NCI-H345 treated with DMSO at 0.1 percent for 48 hours (cell line): ENCODE data around the gene LRRFIP1.
A peak's percentile ranks its signal among the peaks of the same experiment; 100 is the strongest.
"Not testable (repeated sequence)": the region's sequence is repeated elsewhere in the genome, so short reads cannot be mapped to it uniquely, and the experiment has no call there.

Experiments
- DNase-seq: peaks from one replicate; lab custom pipeline; 2025; ENCODE audit not compliant: unreplicated experiment; lab: John Stamatoyannopoulos, UW

The LRRFIP1 gene

GRCh38 chr2:237743024-237743423 is 115.6 kb downstream of the LRRFIP1 start:
- no peak for DNase-seq

- DNase-seq = no peak
Measured at GRCh38 chr2:237743561-237744269, 116.3 kb downstream of the LRRFIP1 start.

DNA sequence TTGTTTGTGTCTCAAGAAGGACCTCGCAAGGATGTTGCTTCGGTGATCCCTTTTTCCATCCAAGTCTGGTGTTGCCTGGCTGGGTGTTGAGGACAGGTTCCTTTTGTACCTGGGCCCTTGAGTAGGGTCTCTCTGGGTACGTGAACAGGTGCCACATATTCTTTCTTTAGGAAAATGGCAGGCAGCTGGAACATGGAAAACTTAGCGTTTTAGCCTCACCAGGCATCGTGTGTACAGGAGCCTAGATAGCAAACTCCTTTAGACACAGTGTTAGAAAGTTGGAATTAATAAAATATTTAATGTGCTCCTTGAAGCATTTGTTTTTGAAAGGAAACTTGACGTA is 116.9 kb downstream of the LRRFIP1 start:
- no peak for DNase-seq

DNA sequence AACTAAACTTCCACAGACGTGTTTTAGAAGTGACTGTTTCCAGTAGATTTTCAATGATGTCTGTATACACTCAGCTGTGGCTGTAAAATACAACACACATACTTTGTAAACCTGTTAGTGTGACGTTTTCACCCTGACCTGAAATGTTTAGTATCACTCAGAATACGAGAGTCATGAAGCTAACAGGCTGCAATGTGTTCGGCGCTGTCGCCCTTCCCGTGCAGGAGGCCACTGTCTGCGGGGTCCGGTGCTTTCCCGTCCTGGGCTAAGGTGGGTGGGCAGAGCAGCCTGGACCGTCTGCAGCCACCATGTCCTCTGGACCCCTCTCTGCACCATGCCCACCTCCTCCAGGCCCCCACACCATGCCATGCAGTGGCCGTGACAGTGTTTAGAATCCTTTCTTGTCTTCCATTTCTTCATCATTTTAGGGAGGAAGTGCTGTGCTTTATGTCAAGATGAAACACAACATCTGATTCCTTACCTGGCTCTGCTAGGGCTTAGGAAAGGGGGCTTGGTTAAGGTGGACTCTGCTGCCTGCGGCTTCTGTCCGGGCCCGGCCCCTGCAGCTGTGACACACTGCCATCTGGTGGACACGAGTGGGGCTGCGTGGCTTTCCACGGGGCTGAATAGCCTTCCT is 117.3 kb downstream of the LRRFIP1 start:
- DNase-seq = peak; percentile 31

DNA sequence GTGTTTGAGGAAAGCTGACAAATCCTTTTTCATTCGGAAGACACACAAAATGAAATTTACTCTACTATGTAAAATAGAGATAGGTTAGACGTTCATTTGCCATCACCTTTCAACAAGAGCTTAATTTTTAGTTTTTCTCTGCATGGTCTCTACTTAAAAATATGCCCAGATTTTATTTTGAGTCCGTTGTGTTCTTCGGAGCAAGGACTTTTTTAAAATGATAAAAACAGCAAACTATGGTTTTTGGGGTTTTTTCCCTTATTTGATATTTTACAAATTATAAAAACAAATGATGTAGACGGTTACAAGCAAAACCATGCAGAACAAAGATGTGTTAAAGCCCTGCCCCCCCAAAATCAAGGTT is 117.8 kb downstream of the LRRFIP1 start:
- DNase-seq = no peak

DNA sequence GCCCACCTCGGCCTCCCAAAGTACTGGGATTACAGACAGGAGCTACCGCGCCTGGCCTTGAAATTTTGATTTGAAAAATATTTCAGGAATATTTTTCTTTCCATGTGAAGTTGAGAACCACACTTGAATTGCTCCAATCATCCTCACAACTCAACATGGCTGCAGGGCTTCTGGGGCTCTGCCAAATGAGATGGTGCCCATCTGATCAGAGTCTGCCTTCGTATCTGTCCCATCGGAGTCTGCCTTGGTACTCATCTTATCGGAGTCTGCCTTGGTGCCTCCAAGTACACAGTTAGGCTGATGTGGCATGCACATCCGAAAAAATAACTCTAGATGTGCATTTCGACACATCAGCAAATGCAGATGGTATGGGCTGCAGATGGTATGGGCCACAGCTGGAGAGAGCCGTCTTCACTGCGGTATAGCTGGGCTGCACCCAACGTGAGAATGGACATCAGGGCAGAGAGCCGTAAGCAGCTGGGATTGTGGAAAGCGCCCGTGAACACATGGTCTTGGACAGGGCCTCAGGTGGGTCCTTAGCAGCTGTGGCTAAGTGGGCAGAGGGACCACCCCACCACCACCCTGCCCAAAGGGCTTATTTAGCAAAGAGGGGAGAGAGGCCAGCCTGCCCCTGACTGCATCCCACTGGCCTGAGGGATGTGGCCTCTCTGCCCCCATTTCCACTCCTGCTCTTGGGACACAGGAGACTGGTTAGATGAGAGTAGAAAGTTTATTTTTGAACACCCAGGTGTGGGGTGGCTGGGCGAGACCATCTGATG is 119.1 kb downstream of the LRRFIP1 start:
- no peak for DNase-seq

DNA sequence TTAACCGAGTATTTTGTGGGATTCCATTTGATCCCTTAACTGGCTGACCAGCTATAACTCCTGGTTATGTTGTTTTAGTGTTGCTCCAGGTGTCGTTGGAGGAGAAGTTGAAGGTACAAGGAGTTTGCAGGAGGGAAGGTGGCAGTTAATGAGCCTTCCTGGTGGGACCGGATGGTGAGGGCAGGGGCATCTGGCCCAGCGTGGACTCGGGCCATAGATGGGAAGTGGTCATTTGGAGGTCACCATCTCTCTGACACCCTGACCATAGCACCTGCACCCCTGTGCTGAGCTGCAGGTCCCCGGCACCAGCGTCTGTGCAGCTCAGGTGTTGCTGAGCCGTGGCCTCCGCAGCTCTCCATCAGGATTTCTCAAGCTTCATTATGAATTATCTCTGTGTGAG is 119.8 kb downstream of the LRRFIP1 start:
- no peak for DNase-seq

- no peak for DNase-seq
Measured at GRCh38 chr2:237749002-237749401, 121.6 kb downstream of the LRRFIP1 start.

DNA sequence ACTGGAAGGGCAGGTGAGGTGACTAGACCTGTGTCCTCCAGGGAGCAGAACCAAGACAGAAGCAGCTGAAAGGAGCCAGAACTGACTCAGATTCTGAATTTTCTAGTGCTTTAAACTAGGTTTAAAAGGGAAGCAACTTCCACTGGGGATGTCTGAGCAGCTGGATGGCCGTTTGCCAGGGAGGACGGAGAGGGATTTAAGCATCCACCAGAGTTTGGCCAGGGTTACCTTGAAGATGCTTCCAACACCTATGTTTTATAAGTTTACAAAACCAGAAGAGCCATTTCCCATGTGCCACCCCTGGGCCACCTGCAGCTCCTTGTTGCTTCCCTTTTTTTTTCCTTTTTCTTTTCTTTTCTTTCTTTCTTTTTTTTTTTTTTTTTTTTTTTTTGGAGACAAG is 122.6 kb downstream of the LRRFIP1 start:
- no peak for DNase-seq

GRCh38 chr2:237750441-237750840 is 123.1 kb downstream of the LRRFIP1 start:
- not testable (repeated sequence) for DNase-seq

DNA sequence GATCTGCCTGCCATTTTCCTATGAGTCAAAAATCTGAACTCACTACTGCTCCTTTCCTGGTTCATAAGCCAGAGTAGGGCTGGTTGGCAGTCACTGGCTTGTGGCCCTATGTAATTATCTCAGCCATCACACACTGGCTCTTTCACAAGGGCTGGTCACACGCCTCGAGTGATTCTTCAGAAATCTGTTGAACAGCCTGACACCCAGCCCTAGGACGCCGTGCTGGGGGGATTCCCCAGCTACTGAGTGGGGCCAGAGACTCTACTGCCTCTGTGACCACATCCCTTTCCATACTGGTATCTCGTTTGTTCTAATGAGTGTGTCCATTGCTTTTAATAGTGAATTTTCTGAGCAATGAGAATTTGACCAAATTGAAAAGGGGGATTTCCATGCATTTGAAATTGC is 125.4 kb downstream of the LRRFIP1 start:
- no peak for DNase-seq

DNA sequence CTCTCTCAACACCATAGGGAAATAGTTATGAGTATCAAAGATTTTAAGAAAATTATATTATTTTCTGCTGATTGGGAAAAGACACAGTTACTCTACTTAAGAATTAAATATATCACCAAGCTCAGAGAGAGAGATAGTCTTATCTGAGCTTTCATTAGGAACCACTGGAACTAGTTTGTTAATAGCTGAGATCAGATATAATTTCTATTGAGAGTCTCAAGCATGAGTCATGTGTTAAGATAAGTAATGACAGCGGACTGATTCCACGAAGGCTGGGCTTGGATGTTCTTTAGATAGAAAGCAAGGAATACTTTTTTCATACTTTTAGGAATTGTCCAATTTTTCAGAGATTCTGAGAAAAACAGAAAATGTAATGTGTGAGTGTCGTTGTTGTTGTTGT is 126.8 kb downstream of the LRRFIP1 start:
- DNase-seq = no peak

DNA sequence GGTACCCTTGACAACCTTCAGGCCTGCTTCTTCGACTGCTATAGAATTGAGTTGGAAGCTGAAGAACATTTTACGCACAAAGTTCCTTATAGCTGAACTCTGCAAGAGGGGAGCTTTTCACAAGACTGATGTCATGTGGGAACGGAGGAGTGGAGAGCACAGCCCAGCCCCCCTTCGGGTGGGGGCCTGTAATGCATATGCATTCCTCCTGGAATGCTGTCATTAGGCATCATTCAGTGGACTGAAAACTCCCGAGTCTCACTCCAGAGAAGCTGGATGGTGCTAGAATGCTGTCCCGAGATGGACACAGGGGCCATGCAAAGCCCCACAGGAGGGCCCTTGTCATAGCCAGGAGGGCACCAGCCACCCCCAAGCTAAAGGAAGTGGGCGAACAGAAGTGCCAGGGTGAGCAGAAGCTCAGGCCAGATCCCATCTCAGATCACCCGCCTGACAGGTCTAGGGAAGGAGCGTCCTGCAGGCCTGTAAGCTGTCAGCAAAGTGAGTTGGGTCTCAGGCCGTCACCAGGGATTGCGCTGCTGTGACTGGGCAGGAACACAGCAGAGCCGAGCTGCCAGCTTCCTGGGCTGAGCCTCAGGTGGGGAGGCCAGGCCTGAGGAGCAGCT is 127.3 kb downstream of the LRRFIP1 start:
- no peak for DNase-seq

- DNase-seq = no peak
Measured at GRCh38 chr2:237757616-237758015, 130.2 kb downstream of the LRRFIP1 start.

GRCh38 chr2:237758185-237758584 is 130.8 kb downstream of the LRRFIP1 start:
- no peak for DNase-seq

GRCh38 chr2:237759176-237759575 is 131.8 kb downstream of the LRRFIP1 start:
- DNase-seq = no peak

GRCh38 chr2:237760506-237761502 is 133.4 kb downstream of the LRRFIP1 start:
- no peak for DNase-seq

DNA sequence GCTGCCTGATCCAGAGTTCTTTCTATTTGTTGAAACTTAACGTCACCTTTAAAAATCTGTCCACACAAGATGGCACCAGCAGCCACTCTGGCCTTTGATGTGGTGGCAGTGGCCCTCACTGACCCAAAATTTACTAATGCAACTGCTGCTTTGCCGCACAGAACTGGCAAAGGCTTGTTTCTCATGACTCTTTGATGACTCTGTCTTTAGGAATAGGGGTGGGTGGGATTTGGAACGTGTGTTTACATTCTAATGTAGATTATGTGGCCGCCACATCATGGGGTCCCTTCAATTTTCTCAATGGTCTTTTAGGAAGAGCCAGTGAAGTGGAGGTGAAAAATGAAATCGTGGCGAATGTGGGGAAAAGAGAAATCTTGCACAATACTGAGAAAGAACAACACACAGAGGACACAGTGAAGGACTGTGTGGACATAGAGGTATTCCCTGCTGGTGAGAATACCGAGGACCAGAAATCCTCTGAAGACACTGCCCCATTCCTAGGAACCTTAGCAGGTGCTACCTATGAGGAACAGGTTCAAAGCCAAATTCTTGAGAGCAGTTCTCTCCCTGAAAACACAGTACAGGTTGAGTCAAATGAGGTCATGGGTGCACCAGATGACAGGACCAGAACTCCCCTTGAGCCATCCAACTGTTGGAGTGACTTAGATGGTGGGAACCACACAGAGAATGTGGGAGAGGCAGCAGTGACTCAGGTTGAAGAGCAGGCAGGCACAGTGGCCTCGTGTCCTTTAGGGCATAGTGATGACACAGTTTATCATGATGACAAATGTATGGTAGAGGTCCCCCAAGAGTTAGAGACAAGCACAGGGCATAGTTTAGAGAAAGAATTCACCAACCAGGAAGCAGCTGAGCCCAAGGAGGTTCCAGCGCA is 135.2 kb downstream of the LRRFIP1 start:
- not testable (repeated sequence) for DNase-seq

DNA sequence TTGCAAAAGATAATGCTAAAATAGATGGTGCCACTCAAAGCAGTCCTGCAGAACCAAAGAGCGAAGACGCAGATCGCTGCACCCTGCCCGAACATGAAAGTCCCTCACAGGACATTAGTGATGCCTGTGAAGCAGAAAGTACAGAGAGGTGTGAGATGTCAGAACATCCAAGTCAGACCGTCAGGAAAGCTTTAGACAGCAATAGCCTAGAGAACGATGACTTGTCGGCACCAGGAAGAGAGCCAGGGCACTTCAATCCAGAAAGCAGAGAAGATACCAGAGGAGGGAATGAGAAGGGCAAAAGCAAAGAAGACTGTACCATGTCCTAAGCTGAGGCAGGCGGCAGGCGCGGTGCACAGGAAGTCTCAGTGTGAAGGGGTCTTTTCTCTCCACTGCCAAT is 136.4 kb downstream of the LRRFIP1 start:
- no peak for DNase-seq

GRCh38 chr2:237765122-237765521 is 137.7 kb downstream of the LRRFIP1 start:
- DNase-seq = not testable (repeated sequence)
